Right cardiac atrium (tissue), 5 donors: Measurements from ENCODE around the gene DYNC2LI1. TPM values are rescaled to one million over a fixed set of nuclear protein-coding genes. Genes with fewer than 3 reads are reported as not detected.

Experiments
- ATAC-seq, 2 donors: fragments of 200-7000 bp; cut with Tn5 transposase; one replicate each; pipeline versions ENCODE4 v1.8.0 to v1.9.1; 2020; ENCODE audit warnings: moderate library complexity in 2 of 2, mild to moderate bottlenecking in 1 of 2
- DNase-seq, 3 donors: peaks; one replicate each; pipeline ENCODE4 v3.0.0-alpha.2; 2020
- H3K27ac ChIP-seq: one replicate; pipeline ENCODE4 v1.5.1; 2013; ENCODE audit warnings: mild to moderate bottlenecking, low read length, control low read depth, moderate library complexity
- H3K27me3 ChIP-seq: one replicate; pipeline ENCODE4 v1.6.1; 2013; ENCODE audit not compliant: control insufficient read depth, insufficient read depth
- H3K4me1 ChIP-seq: one replicate; pipeline ENCODE4 v1.6.1; 2013; ENCODE audit warnings: low read length; ENCODE audit not compliant: control insufficient read depth, insufficient read depth
- H3K4me3 ChIP-seq: one replicate; pipeline ENCODE4 v1.5.1; 2013; ENCODE audit warnings: low read length, control low read depth
- H3K9me3 ChIP-seq: one replicate; pipeline ENCODE4 v1.6.1; 2013; ENCODE audit warnings: low read length; ENCODE audit not compliant: control insufficient read depth
- WGBS: extraction: QIAGEN DNeasy Blood & Tissue Kit; methylation state at CpG from one replicate; pipeline ENCODE4 v1.1.7; 2013; 5-methylcytosine and 5-hydroxymethylcytosine counted together
- intact Hi-C, 4 donors: fragments of 100-400 bp; cut with DNase I; formaldehyde crosslinking; loops; one replicate each; pipeline versions ENCODE4 v1.11.0 to v1.14.0; 2022 to 2023
- polyA plus RNA-seq: library from polyadenylated mRNA; stranded (reverse); fragments of 200-250 nt; gene quantifications from one replicate; pipeline ENCODE4 v1.2.3, GENCODE V29; 2013
- total RNA-seq, 4 donors: library from RNA; stranded (reverse); fragmentation: NEBNext Ultra II Directional; extraction: Animal tissue kit (Norgen Biotek cat#: 25700); gene quantifications; one replicate each; pipeline ENCODE4 v1.2.1, GENCODE V29; 2021
- donor health status: healthy with polysubstance abuse.
- donor health status: DM: no; HTN: yes; CAD: no.
- donor health status: DM: no; HTN: no; CAD: no.
- donor health status: DM: no; HTN: yes; CAD: no; lungs with severe emphysema.
- donor health status: DM: yes; HTN: yes; CAD: no.

The DYNC2LI1 gene
- total and polyA plus RNA-seq, 5 donors = 5.7 to 18.2 (median 13.3) TPM

GRCh38 chr2:43832457-43832856 is 58.6 kb downstream of the DYNC2LI1 start:
- DNase-seq (no peak), ATAC-seq (no peak)
- intact Hi-C loops = no loop called here
- no peaks in the 10 kb centered on the region for H3K9me3 ChIP-seq
- no peaks in the 10 kb centered on the region for H3K27me3 ChIP-seq
- no peak overlapping the region for H3K4me3 ChIP-seq
- 58% methylated on average over 3 of the region's 3 CpGs for WGBS
- no peaks in the 10 kb centered on the region for H3K4me1 ChIP-seq
- H3K27ac ChIP-seq = no peak overlapping the region

- Histone ChIP-seq H3K27me3 (no peaks in the 10 kb centered on the region), H3K4me3 (no peak overlapping the region), H3K27ac (no peak overlapping the region), H3K4me1 (no peaks in the 10 kb centered on the region), H3K9me3 (no peaks in the 10 kb centered on the region)
- DNase-seq (no peak), ATAC-seq (no peak)
- 77% methylated on average over 4 of the region's 4 CpGs for WGBS
- intact Hi-C loops = no loop called here
Observed at GRCh38 chr2:43837033-43837432, 63.2 kb downstream of the DYNC2LI1 start.

- H3K4me1 ChIP-seq = no peaks in the 10 kb centered on the region
- no peaks in the 10 kb centered on the region for H3K9me3 ChIP-seq
- DNase-seq = no peak
- no peak overlapping the region for H3K4me3 ChIP-seq
- 86% methylated on average over 21 of the region's 21 CpGs for WGBS
- intact Hi-C loops = no loop called here
- no peaks in the 10 kb centered on the region for H3K27me3 ChIP-seq
- ATAC-seq = peak in 1 of 2 donors; percentile 26
- no peak overlapping the region for H3K27ac ChIP-seq
Observed at GRCh38 chr2:43837831-43838559, 64.2 kb downstream of the DYNC2LI1 start.

GRCh38 chr2:43838560-43839267 is 64.9 kb downstream of the DYNC2LI1 start, which contains the start of the genes ABCG5 and ABCG8:
TSS of gene ABCG5 (minus strand) at chr2:43838839. CDS start at chr2:43838679, 160 bp downstream.
TSS of gene ABCG8 (plus strand) at chr2:43838971. CDS start at chr2:43839054, 83 bp downstream.
- H3K4me1 ChIP-seq = no peaks in the 10 kb centered on the region
- DNase-seq (no peak), ATAC-seq (peak in 1 of 2 donors; percentile 36)
- no peak within 1 kb of the TSS for H3K4me3 ChIP-seq
- H3K9me3 ChIP-seq = no peaks in the 10 kb centered on the region
- intact Hi-C loops = no loop called here
- 66% methylated on average over 20 of the region's 20 CpGs for WGBS
- no peaks in the 10 kb centered on the region for H3K27me3 ChIP-seq
- H3K27ac ChIP-seq = no peak within 1 kb of the TSS

GRCh38 chr2:43839776-43840564 is 66.1 kb downstream of the DYNC2LI1 start:
- DNase-seq (no peak), ATAC-seq (no peak)
- WGBS = 81% methylated on average over 14 of the region's 14 CpGs
- Histone ChIP-seq H3K4me1 (no peaks in the 10 kb centered on the region), H3K4me3 (no peak overlapping the region), H3K27me3 (no peaks in the 10 kb centered on the region), H3K9me3 (no peaks in the 10 kb centered on the region), H3K27ac (no peak overlapping the region)
- intact Hi-C loops = no loop called here

- no peaks in the 10 kb centered on the region for H3K27me3 ChIP-seq
- ATAC-seq (no peak), DNase-seq (no peak)
- no peak overlapping the region for H3K4me3 ChIP-seq
- WGBS = 56% methylated on average over 5 of the region's 5 CpGs
- no peaks in the 10 kb centered on the region for H3K9me3 ChIP-seq
- no peak overlapping the region for H3K27ac ChIP-seq
- intact Hi-C loops = no loop called here
- H3K4me1 ChIP-seq = no peaks in the 10 kb centered on the region
Observed at GRCh38 chr2:43840965-43841364, 67.1 kb downstream of the DYNC2LI1 start.

- Histone ChIP-seq H3K4me1 (no peaks in the 10 kb centered on the region), H3K27me3 (no peaks in the 10 kb centered on the region), H3K4me3 (no peak overlapping the region), H3K9me3 (no peaks in the 10 kb centered on the region), H3K27ac (no peak overlapping the region)
- WGBS = 89% methylated on average over 14 of the region's 14 CpGs
- intact Hi-C loops = no loop called here
- ATAC-seq = no peak
- DNase-seq = no peak
Observed at GRCh38 chr2:43841949-43842865, 68.4 kb downstream of the DYNC2LI1 start.

- H3K27me3 ChIP-seq = no peaks in the 10 kb centered on the region
- intact Hi-C loops = no loop called here
- ATAC-seq = no peak
Observed at GRCh38 chr2:43842866-43843226, 69.0 kb downstream of the DYNC2LI1 start.

GRCh38 chr2:43845181-43845580 is 71.3 kb downstream of the DYNC2LI1 start:
- no peaks in the 10 kb centered on the region for H3K9me3 ChIP-seq
- no peak overlapping the region for H3K4me3 ChIP-seq
- intact Hi-C loops = no loop called here
- DNase-seq = no peak
- H3K27me3 ChIP-seq = no peaks in the 10 kb centered on the region
- H3K4me1 ChIP-seq = no peaks in the 10 kb centered on the region
- no peak overlapping the region for H3K27ac ChIP-seq
- 75% methylated on average over 1 of the region's 1 CpG for WGBS
- ATAC-seq = no peak

More at GRCh38 chr2:43842866-43843226, 69.0 kb downstream of the DYNC2LI1 start:
- WGBS = 85% methylated on average over 9 of the region's 9 CpGs
- Histone ChIP-seq H3K9me3 (no peaks in the 10 kb centered on the region), H3K27ac (no peak overlapping the region), H3K4me1 (no peaks in the 10 kb centered on the region), H3K4me3 (no peak overlapping the region)
- DNase-seq = no peak

GRCh38 chr2:43846140-43846793 is 72.4 kb downstream of the DYNC2LI1 start:
- WGBS = 82% methylated on average over 5 of the region's 5 CpGs
- Histone ChIP-seq H3K4me3 (no peak overlapping the region), H3K27ac (no peak overlapping the region), H3K4me1 (no peaks in the 10 kb centered on the region), H3K27me3 (no peaks in the 10 kb centered on the region), H3K9me3 (no peaks in the 10 kb centered on the region)
- DNase-seq = no peak
- no peak for ATAC-seq
- intact Hi-C loops = no loop called here
